CD4-positive, alpha-beta T cell (primary cell): ENCODE data around the gene GOLPH3. TPM values are rescaled to one million over a fixed set of nuclear protein-coding genes. Genes with fewer than 3 reads are reported as not detected.

ENCODE experiments used
- ATAC-seq: fragments of 200-7000 bp; cut with Tn5 transposase; one replicate; pipeline ENCODE4 v1.10.0; 2022; ENCODE audit warnings: mild to moderate bottlenecking; ENCODE audit not compliant: poor library complexity
- CTCF ChIA-PET: fragments of 350-600 bp; sonication (Branson Sonifier 250); formaldehyde crosslinking; loops from one replicate; lab custom pipeline; 2021; ENCODE audit warnings: antibody characterized with exemption, inconsistent platforms; lab: Charles Lee
- POLR2A ChIA-PET: fragments of 350-600 bp; sonication (Branson Sonifier 250); formaldehyde crosslinking; loops from one replicate; lab custom pipeline; 2021; ENCODE audit warnings: antibody characterized with exemption, inconsistent platforms; lab: Charles Lee
- DNase-seq, 14 experiments: peaks; one replicate each; pipeline ENCODE4 v3.0.0-alpha.2; 2013 to 2020; ENCODE audit warnings: mixed read lengths in 2 of 14
- H3K27ac ChIP-seq, 2 donors: one replicate each; pipeline versions ENCODE4 v1.5.1 to v1.7.0; 2013; ENCODE audit warnings: low read length in 2 of 2, low read depth in 1 of 2, mild to moderate bottlenecking in 1 of 2
- H3K27me3 ChIP-seq, 2 experiments: 1 replicate in 1 of 2; 2 replicates in 1 of 2; pipeline versions ENCODE4 v1.6.1 to v1.7.0; 2013; ENCODE audit warnings: low read length in 2 of 2, control low read depth in 1 of 2, mild to moderate bottlenecking in 1 of 2, moderate library complexity in 1 of 2; ENCODE audit not compliant: insufficient read depth in 2 of 2, control insufficient read depth in 1 of 2
- H3K36me3 ChIP-seq: one replicate; pipeline ENCODE4 v1.6.1; 2013; ENCODE audit warnings: low read length, control low read depth; ENCODE audit not compliant: insufficient read depth
- H3K4me1 ChIP-seq: one replicate; pipeline ENCODE4 v1.6.1; 2013; ENCODE audit warnings: low read length, control low read depth; ENCODE audit not compliant: insufficient read depth
- H3K4me3 ChIP-seq: one replicate; pipeline ENCODE4 v1.5.1; 2013; ENCODE audit warnings: mild to moderate bottlenecking, low read length, moderate library complexity
- H3K9me3 ChIP-seq, 2 experiments: 1 replicate in 1 of 2; 2 replicates in 1 of 2; pipeline versions ENCODE4 v1.6.1 to v1.7.0; 2013; ENCODE audit warnings: low read length in 2 of 2, mild to moderate bottlenecking in 2 of 2, control low read depth in 1 of 2, moderate library complexity in 1 of 2; ENCODE audit not compliant: control insufficient read depth in 1 of 2, insufficient read depth in 1 of 2
- H3K27ac Mint-ChIP-seq: one replicate; pipeline ENCODE4 v1.8.0; 2020; ENCODE audit warnings: mixed read lengths
- H3K27me3 Mint-ChIP-seq: one replicate; pipeline ENCODE4 v1.8.0; 2021; ENCODE audit warnings: mixed read lengths
- H3K36me3 Mint-ChIP-seq: one replicate; pipeline ENCODE4 v1.8.0; 2021; ENCODE audit warnings: low read depth, mixed read lengths
- H3K4me1 Mint-ChIP-seq: one replicate; pipeline ENCODE4 v1.8.0; 2021; ENCODE audit warnings: low read depth, mixed read lengths
- H3K4me3 Mint-ChIP-seq: one replicate; pipeline ENCODE4 v1.8.0; 2020; ENCODE audit warnings: mild to moderate bottlenecking, mixed read lengths
- H3K9me3 Mint-ChIP-seq: one replicate; pipeline ENCODE4 v1.8.0; 2020; ENCODE audit warnings: mixed read lengths
- intact Hi-C, 2 experiments: fragments of 100-400 bp; cut with DNase I in 1 of 2; cut with micrococcal nuclease in 1 of 2; formaldehyde crosslinking; loops; one replicate each; pipeline versions ENCODE4 v1.15.1 to v1.9.0; 2023 to 2025; cut with DNase I, micrococcal nuclease
- total RNA-seq, 174 experiments: library from RNA in 2 of 174; stranded (reverse) in 2 of 174; gene quantifications; one replicate each; pipeline ENCODE4 v1.2.3 and lab custom pipeline; 2021 to 2026
- TF ChIP-seq, protein P1 (sequence below): fragments of 200-600 bp; IDR thresholded peaks from one replicate; pipeline ENCODE4 v1.8.0; 2022; ENCODE audit warnings: antibody characterized with exemption, mild to moderate bottlenecking

The GOLPH3 gene
- total RNA-seq, 2 experiments from 2014 or later = 52.0 to 55.4 TPM

DNA sequence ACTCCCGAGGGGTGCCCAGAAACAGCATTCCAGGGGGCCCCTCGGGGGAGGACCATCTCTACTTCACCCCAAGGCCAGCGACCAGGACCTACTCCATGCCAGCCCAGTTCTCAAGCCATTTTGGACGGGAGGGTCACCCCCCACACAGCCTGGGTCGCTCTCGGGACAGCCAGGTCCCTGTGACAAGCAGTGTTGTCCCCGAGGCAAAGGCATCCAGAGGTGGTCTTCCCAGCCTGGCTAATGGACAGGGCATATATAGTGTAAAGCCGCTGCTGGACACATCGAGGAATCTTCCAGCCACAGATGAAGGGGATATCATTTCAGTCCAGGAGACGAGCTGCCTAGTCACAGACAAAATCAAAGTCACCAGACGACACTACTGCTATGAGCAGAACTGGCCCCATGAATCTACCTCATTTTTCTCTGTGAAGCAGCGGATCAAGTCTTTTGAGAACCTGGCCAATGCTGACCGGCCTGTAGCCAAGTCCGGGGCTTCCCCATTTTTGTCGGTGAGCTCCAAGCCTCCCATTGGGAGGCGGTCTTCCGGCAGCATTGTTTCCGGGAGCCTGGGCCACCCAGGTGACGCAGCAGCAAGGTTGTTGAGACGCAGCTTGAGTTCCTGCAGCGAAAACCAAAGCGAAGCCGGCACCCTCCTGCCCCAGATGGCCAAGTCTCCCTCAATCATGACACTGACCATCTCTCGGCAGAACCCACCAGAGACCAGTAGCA, 83.9 kb downstream of the GOLPH3 start:
- H3K27ac Mint-ChIP-seq = no peak overlapping the region
- H3K4me3 Mint-ChIP-seq = no peak overlapping the region
- CTCF ChIA-PET = interaction anchor here (0.7 kb wide), 1 partner anchor 17 kb away, joined by 3 read pairs; no protein-coding TSS in a partner anchor

DNA sequence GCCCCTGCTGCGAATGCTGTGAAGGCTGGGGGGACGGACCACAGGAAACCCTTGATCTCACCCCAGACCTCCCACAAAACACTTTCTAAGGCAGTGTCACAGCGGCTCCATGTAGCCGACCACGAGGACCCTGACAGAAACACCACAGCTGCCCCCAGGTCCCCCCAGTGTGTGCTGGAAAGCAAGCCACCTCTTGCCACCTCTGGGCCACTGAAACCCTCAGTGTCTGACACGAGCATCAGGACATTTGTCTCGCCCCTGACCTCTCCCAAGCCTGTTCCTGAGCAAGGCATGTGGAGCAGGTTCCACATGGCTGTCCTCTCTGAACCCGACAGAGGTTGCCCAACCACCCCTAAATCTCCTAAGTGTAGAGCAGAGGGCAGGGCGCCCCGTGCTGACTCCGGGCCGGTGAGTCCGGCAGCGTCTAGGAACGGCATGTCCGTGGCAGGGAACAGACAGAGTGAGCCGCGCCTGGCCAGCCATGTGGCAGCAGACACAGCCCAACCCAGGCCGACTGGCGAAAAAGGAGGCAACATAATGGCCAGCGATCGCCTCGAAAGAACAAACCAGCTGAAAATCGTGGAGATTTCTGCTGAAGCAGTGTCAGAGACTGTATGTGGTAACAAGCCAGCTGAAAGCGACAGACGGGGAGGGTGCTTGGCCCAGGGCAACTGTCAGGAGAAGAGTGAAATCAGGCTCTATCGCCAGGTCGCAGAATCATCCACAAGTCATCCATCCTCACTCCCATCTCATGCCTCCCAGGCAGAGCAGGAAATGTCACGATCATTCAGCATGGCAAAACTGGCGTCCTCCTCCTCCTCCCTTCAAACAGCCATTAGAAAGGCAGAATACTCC, 84.7 kb downstream of the GOLPH3 start:
- ChIA-PET POLR2A (no interaction called here), CTCF (no interaction called here)
- Mint-ChIP-seq H3K4me3 (no peak overlapping the region), H3K4me1 (peaks cover 7% of the 10 kb centered on the region), H3K27ac (no peak overlapping the region), H3K27me3 (no peaks in the 10 kb centered on the region), H3K36me3 (no peaks in the 10 kb centered on the region), H3K9me3 (no peaks in the 10 kb centered on the region)
- intact Hi-C loops = no loop called here
- TF ChIP-seq, protein P1, sequence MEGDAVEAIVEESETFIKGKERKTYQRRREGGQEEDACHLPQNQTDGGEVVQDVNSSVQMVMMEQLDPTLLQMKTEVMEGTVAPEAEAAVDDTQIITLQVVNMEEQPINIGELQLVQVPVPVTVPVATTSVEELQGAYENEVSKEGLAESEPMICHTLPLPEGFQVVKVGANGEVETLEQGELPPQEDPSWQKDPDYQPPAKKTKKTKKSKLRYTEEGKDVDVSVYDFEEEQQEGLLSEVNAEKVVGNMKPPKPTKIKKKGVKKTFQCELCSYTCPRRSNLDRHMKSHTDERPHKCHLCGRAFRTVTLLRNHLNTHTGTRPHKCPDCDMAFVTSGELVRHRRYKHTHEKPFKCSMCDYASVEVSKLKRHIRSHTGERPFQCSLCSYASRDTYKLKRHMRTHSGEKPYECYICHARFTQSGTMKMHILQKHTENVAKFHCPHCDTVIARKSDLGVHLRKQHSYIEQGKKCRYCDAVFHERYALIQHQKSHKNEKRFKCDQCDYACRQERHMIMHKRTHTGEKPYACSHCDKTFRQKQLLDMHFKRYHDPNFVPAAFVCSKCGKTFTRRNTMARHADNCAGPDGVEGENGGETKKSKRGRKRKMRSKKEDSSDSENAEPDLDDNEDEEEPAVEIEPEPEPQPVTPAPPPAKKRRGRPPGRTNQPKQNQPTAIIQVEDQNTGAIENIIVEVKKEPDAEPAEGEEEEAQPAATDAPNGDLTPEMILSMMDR = no peak
- Histone ChIP-seq H3K27ac (no peak overlapping the region), H3K4me1 (peaks cover 6% of the 10 kb centered on the region), H3K9me3 (no peaks in the 10 kb centered on the region), H3K27me3 (no peaks in the 10 kb centered on the region), H3K36me3 (no peaks in the 10 kb centered on the region), H3K4me3 (no peak overlapping the region)
- no peak for DNase-seq
- ATAC-seq = no peak

More for the DNA sequence above, 83.9 kb downstream of the GOLPH3 start:
- Mint-ChIP-seq H3K36me3 (no peaks in the 10 kb centered on the region), H3K27me3 (no peaks in the 10 kb centered on the region), H3K9me3 (no peaks in the 10 kb centered on the region), H3K4me1 (peaks cover 7% of the 10 kb centered on the region)
- ATAC-seq = no peak
- intact Hi-C loops = loop anchor here in 1 of 2 experiments (5.0 kb wide), 2 partner anchors 263 to 558 kb away; partner anchors contain the start of genes C5orf22 and DROSHA
- Histone ChIP-seq H3K4me1 (peaks cover 6% of the 10 kb centered on the region), H3K27ac (no peak overlapping the region), H3K36me3 (no peaks in the 10 kb centered on the region), H3K9me3 (no peaks in the 10 kb centered on the region), H3K27me3 (no peaks in the 10 kb centered on the region), H3K4me3 (no peak overlapping the region)
- TF ChIP-seq, protein P1 = no peak
- DNase-seq = no peak
- POLR2A ChIA-PET = no interaction called here

DNA sequence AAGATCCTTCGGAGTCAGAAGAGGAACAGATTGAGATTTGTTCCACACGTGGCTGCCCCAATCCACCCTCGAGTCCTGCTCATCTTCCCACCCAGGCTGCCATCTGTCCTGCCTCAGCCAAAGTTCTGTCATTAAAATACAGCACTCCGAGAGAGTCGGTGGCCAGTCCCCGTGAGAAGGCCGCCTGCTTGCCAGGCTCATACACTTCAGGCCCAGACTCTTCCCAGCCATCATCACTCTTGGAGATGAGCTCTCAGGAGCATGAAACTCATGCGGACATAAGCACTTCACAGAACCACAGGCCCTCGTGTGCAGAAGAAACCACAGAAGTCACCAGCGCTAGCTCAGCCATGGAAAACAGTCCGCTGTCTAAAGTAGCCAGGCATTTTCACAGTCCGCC, 85.9 kb downstream of the GOLPH3 start:
- Histone ChIP-seq H3K4me1 (peaks cover 4% of the 10 kb centered on the region), H3K27me3 (no peaks in the 10 kb centered on the region), H3K36me3 (no peaks in the 10 kb centered on the region), H3K9me3 (no peaks in the 10 kb centered on the region), H3K27ac (no peak overlapping the region), H3K4me3 (no peak overlapping the region)
- ChIA-PET CTCF (no interaction called here), POLR2A (no interaction called here)
- peaks cover 4% of the 10 kb centered on the region for H3K4me1 Mint-ChIP-seq
- H3K36me3 Mint-ChIP-seq = no peaks in the 10 kb centered on the region
- no peaks in the 10 kb centered on the region for H3K9me3 Mint-ChIP-seq
- TF ChIP-seq, protein P1 = no peak
- no peak overlapping the region for H3K4me3 Mint-ChIP-seq
- H3K27ac Mint-ChIP-seq = no peak overlapping the region
- intact Hi-C loops = no loop called here
- DNase-seq (no peak), ATAC-seq (no peak)
- no peaks in the 10 kb centered on the region for H3K27me3 Mint-ChIP-seq
